H1 (cell line): Measurements from ENCODE around the gene RIPOR1.
"Not testable (repeated sequence)": the region's sequence is repeated elsewhere in the genome, so short reads cannot be mapped to it uniquely, and the experiment has no call there.

ENCODE experiments used
- EP300 ChIP-seq, 2 experiments: IDR thresholded peaks; 1 replicate in 1 of 2; 2 replicates in 1 of 2; pipeline ENCODE4 v1.6.1; 2011 to 2012; ENCODE audit warnings: low read depth in 2 of 2, low read length in 2 of 2, mild to moderate bottlenecking in 2 of 2, borderline replicate concordance in 1 of 2, inconsistent platforms in 1 of 2, moderate library complexity in 1 of 2
- POLR2A ChIP-seq, 2 experiments: IDR thresholded peaks; 1 replicate in 1 of 2; 2 replicates in 1 of 2; pipeline ENCODE4 v1.6.1; 2011; ENCODE audit warnings: low read depth in 2 of 2, low read length in 2 of 2, mild to moderate bottlenecking in 2 of 2; ENCODE audit errors: control extremely low read depth in 1 of 2
- TEAD4 ChIP-seq: IDR thresholded peaks from 2 replicates; pipeline ENCODE4 v1.6.1; 2012; ENCODE audit warnings: low read depth, low read length, inconsistent platforms, mixed read lengths
- ZNF274 ChIP-seq: IDR thresholded peaks from 2 replicates; pipeline ENCODE4 v1.7.0; 2012; ENCODE audit warnings: low read length, borderline replicate concordance; ENCODE audit errors: extremely low read depth
- TF ChIP-seq, protein P1 (sequence below), 3 experiments: IDR thresholded peaks; 1 replicate in 2 of 3; 2 replicates in 1 of 3; pipeline versions ENCODE4 v1.5.1 to v1.6.1; 2011; ENCODE audit warnings: low read length in 3 of 3, mild to moderate bottlenecking in 3 of 3, inconsistent platforms in 2 of 3, low read depth in 1 of 3, moderate library complexity in 1 of 3; ENCODE audit not compliant: insufficient read depth in 1 of 3; ENCODE audit errors: control extremely low read depth in 1 of 3
- TF ChIP-seq, protein P2 (sequence below): IDR thresholded peaks from 2 replicates; pipeline ENCODE4 v1.6.1; 2012; ENCODE audit warnings: low read length, inconsistent platforms

GRCh38 chr16:67533987-67534386 is 5.4 kb downstream of the RIPOR1 start:
- not testable (repeated sequence) for TF ChIP-seq EP300 (IDR thresholded peaks at IDR 0.05; ENCODE audit: borderline replicate concordance in 1 of 2, low read depth in 2 of 2, low read length in 2 of 2); ZNF274; POLR2A (IDR thresholded peaks at IDR 0.05; ENCODE audit: control extremely low read depth in 1 of 2, low read depth in 2 of 2, low read length in 2 of 2); TEAD4
- TF ChIP-seq, protein P1, sequence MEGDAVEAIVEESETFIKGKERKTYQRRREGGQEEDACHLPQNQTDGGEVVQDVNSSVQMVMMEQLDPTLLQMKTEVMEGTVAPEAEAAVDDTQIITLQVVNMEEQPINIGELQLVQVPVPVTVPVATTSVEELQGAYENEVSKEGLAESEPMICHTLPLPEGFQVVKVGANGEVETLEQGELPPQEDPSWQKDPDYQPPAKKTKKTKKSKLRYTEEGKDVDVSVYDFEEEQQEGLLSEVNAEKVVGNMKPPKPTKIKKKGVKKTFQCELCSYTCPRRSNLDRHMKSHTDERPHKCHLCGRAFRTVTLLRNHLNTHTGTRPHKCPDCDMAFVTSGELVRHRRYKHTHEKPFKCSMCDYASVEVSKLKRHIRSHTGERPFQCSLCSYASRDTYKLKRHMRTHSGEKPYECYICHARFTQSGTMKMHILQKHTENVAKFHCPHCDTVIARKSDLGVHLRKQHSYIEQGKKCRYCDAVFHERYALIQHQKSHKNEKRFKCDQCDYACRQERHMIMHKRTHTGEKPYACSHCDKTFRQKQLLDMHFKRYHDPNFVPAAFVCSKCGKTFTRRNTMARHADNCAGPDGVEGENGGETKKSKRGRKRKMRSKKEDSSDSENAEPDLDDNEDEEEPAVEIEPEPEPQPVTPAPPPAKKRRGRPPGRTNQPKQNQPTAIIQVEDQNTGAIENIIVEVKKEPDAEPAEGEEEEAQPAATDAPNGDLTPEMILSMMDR (IDR thresholded peaks at IDR 0.05; ENCODE audit: control extremely low read depth in 1 of 3, insufficient read depth in 1 of 3, low read depth in 1 of 3, low read length in 3 of 3): not testable (repeated sequence)
- TF ChIP-seq, protein P2, sequence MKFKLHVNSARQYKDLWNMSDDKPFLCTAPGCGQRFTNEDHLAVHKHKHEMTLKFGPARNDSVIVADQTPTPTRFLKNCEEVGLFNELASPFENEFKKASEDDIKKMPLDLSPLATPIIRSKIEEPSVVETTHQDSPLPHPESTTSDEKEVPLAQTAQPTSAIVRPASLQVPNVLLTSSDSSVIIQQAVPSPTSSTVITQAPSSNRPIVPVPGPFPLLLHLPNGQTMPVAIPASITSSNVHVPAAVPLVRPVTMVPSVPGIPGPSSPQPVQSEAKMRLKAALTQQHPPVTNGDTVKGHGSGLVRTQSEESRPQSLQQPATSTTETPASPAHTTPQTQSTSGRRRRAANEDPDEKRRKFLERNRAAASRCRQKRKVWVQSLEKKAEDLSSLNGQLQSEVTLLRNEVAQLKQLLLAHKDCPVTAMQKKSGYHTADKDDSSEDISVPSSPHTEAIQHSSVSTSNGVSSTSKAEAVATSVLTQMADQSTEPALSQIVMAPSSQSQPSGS: not testable (repeated sequence)
